Upper lobe of left lung (tissue), 6 donors: ENCODE data around the gene SUCLG1. TPM values are rescaled to one million over a fixed set of nuclear protein-coding genes. Genes with fewer than 3 reads are reported as not detected.

Source experiments
- ATAC-seq, 2 donors: fragments of 200-7000 bp; cut with Tn5 transposase; one replicate each; pipeline ENCODE4 v1.9.1; 2022; ENCODE audit warnings: mild to moderate bottlenecking in 2 of 2, moderate library complexity in 2 of 2; ENCODE audit not compliant: low FRiP score in 2 of 2
- DNase-seq, 2 donors: peaks; one replicate each; pipeline ENCODE4 v3.0.0-alpha.2; 2019 to 2020
- H3K27ac ChIP-seq, 4 donors: fragments of 200-600 bp; sonication (generic); one replicate each; pipeline ENCODE4 v1.5.1; 2016 to 2019
- H3K27me3 ChIP-seq, 4 donors: fragments of 200-600 bp; sonication (generic); one replicate each; pipeline ENCODE4 v1.5.1; 2017 to 2019
- H3K36me3 ChIP-seq, 4 donors: fragments of 200-600 bp; sonication (generic); one replicate each; pipeline ENCODE4 v1.5.1; 2016 to 2019
- H3K4me1 ChIP-seq, 4 donors: fragments of 200-600 bp; sonication (generic); one replicate each; pipeline ENCODE4 v1.5.1; 2018 to 2019
- H3K4me3 ChIP-seq, 4 donors: fragments of 200-600 bp; sonication (generic); one replicate each; pipeline ENCODE4 v1.5.1; 2017 to 2019; ENCODE audit warnings: mild to moderate bottlenecking in 2 of 4, moderate library complexity in 1 of 4
- H3K9me3 ChIP-seq, 4 donors: fragments of 200-600 bp; sonication (generic); one replicate each; pipeline ENCODE4 v1.5.1; 2018 to 2019
- CTCF ChIP-seq, 6 experiments: fragments of 450-650 bp in 4 of 6; fragments of 200-600 bp in 2 of 6; sonication (generic) in 2 of 6; IDR thresholded peaks; one replicate each; pipeline ENCODE4 v1.5.1; 2016 to 2019; ENCODE audit warnings: antibody characterized with exemption in 6 of 6
- EP300 ChIP-seq, 4 donors: sonication (generic); formaldehyde crosslinking; IDR thresholded peaks; one replicate each; pipeline ENCODE4 v1.5.1; 2017; ENCODE audit warnings: antibody characterized with exemption in 4 of 4, control low read depth in 2 of 4
- POLR2A ChIP-seq, 4 donors: fragments of 450-650 bp; IDR thresholded peaks; one replicate each; pipeline ENCODE4 v1.5.1; 2016 to 2017; ENCODE audit warnings: antibody characterized with exemption in 4 of 4, mild to moderate bottlenecking in 2 of 4
- POLR2AphosphoS5 ChIP-seq, 2 donors: sonication (generic); formaldehyde crosslinking; IDR thresholded peaks; one replicate each; pipeline ENCODE4 v1.5.1; 2017; ENCODE audit warnings: antibody characterized with exemption in 2 of 2
- WGBS, 2 donors: methylation state at CpG; one replicate each; pipeline ENCODE4 v1.1.5; 2017 to 2018; 5-methylcytosine and 5-hydroxymethylcytosine counted together
- total RNA-seq, 6 donors: library from RNA; depleted of rRNA in 4 of 6; stranded (reverse); fragments of >200 nt in 4 of 6; gene quantifications; one replicate each; pipeline versions ENCODE4 v1.1.0 to v1.2.1, GENCODE V29; 2016 to 2021
- donor health status: DM: no; HTN: no; CAD: no; lungs with moderate emphysema.
- donor health status: DM: no; HTN: yes; CAD: no; lungs with severe emphysema.

Gene SUCLG1
- total RNA-seq, 6 donors from 2014 or later = 25.6 to 80.4 (median 55.3) TPM

DNA sequence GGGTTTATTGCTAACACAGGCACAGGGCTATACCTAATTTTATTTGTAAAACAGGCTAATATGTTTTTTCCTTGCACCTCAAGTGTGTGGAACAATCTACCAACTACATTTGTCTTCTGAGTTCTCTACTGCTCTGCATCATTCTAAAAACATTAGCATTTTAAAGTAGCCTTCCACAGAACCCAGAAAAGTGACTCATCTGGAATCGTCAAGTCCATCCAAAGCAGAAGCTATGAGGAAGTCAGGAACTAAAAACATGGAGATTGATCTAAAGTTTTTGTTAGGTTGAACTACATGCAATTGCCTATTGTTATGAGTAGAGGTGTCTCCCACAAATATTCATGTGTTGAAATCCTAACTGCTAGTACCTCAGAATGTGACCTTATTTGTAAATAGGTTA lies 70.9 kb downstream of the SUCLG1 start:
- DNase-seq = no peak

DNA sequence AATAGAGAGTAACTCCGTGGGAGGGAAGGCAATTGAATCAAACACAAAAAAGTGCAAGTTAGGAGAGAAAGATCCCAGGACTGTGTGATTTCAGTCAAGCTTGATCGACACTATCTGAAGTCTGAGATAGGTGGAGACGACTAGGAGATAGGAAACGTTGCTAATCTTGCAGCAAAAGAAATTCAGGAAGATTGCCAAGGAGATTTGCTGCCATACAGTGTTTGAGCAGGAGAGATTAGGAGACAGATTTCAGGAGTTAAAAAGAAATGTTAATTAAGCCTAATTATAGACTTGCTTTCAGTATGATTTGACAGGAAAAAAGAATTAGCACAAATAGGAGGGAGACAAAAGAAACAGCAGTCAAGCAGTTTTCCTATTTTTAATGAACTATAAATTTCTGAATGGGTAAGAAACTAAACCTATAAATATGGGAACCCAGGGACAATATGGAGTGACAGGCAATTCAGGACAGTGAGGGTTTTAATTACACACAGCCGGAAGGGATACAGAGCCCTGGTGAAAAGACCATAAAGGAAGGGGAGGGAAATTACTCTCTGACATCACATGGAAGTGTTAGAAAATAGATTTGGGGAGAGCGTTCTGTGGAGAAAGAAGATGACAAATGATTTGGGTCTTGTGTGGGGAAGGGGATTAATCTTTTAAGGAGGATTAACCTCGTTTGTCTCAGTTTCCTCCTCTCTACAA lies 72.6 kb downstream of the SUCLG1 start:
- H3K4me1 ChIP-seq = no peaks in the 10 kb centered on the region
- no peak overlapping the region for H3K4me3 ChIP-seq
- no peaks in the 10 kb centered on the region for H3K36me3 ChIP-seq
- TF ChIP-seq EP300 (IDR thresholded peaks at IDR 0.05) (no peak), POLR2AphosphoS5 (IDR thresholded peaks at IDR 0.05) (no peak), CTCF (IDR thresholded peaks at IDR 0.05) (no peak), POLR2A (IDR thresholded peaks at IDR 0.05) (no peak)
- 14 to 17% methylated on average over 7 of the region's 7 CpGs for WGBS, 2 donors
- no peaks in the 10 kb centered on the region for H3K27me3 ChIP-seq
- H3K9me3 ChIP-seq = peaks cover 0 to 3% (median 0%) of the 10 kb centered on the region in 4 donors
- ATAC-seq (no peak), DNase-seq (no peak)
- H3K27ac ChIP-seq = no peak overlapping the region

More for the DNA sequence above, 70.9 kb downstream of the SUCLG1 start:
- Histone ChIP-seq H3K27me3 (no peaks in the 10 kb centered on the region), H3K4me1 (no peaks in the 10 kb centered on the region), H3K9me3 (peaks cover 0 to 3% (median 0%) of the 10 kb centered on the region in 4 donors), H3K4me3 (no peak overlapping the region), H3K36me3 (no peaks in the 10 kb centered on the region), H3K27ac (no peak overlapping the region)
- no peak for ATAC-seq
- TF ChIP-seq EP300 (IDR thresholded peaks at IDR 0.05) = no peak
- TF ChIP-seq CTCF (IDR thresholded peaks at IDR 0.05) = no peak
- no peak for TF ChIP-seq POLR2A (IDR thresholded peaks at IDR 0.05)
- TF ChIP-seq POLR2AphosphoS5 (IDR thresholded peaks at IDR 0.05) = no peak
- WGBS, 2 donors = 57 to 77% methylated on average over 1 of the region's 1 CpG

GRCh38 chr2:84383271-84383670 lies 75.8 kb downstream of the SUCLG1 start:
- Histone ChIP-seq H3K36me3 (no peaks in the 10 kb centered on the region), H3K27me3 (no peaks in the 10 kb centered on the region), H3K27ac (no peak overlapping the region), H3K4me1 (no peaks in the 10 kb centered on the region), H3K9me3 (peaks cover 0 to 3% (median 0%) of the 10 kb centered on the region in 4 donors), H3K4me3 (no peak overlapping the region)
- 78 to 91% methylated on average over 2 of the region's 2 CpGs for WGBS, 2 donors
- ATAC-seq (no peak), DNase-seq (no peak)
- TF ChIP-seq POLR2AphosphoS5 (IDR thresholded peaks at IDR 0.05) (no peak), EP300 (IDR thresholded peaks at IDR 0.05) (no peak), POLR2A (IDR thresholded peaks at IDR 0.05) (no peak), CTCF (IDR thresholded peaks at IDR 0.05) (no peak)

DNA sequence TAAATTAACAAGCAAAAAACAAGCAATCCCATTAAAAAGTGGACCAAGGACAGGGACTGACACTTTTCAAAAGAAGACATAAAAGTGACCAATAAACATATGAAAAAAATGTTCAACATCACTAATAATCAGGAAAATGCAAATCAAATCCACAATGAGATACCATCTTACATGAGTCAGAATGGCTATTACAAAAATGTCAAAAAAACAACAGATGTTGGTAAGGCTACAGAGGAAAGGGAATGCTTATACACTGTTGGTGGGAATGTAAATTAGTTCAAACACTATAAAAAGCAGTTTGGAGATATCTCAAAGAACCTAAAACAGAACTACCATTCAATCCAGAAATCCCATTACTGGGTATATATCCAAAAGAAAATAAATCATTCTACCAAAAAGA lies 78.2 kb downstream of the SUCLG1 start:
- Histone ChIP-seq H3K27me3 (no peaks in the 10 kb centered on the region), H3K4me3 (no peak overlapping the region), H3K4me1 (no peaks in the 10 kb centered on the region), H3K9me3 (peaks cover 0 to 3% (median 0%) of the 10 kb centered on the region in 4 donors), H3K36me3 (no peaks in the 10 kb centered on the region), H3K27ac (no peak overlapping the region)
- DNase-seq = no peak
- TF ChIP-seq POLR2A (IDR thresholded peaks at IDR 0.05) = no peak
- TF ChIP-seq CTCF (IDR thresholded peaks at IDR 0.05) = no peak
- TF ChIP-seq POLR2AphosphoS5 (IDR thresholded peaks at IDR 0.05) = no peak
- TF ChIP-seq EP300 (IDR thresholded peaks at IDR 0.05) = no peak
- ATAC-seq = no peak

DNA sequence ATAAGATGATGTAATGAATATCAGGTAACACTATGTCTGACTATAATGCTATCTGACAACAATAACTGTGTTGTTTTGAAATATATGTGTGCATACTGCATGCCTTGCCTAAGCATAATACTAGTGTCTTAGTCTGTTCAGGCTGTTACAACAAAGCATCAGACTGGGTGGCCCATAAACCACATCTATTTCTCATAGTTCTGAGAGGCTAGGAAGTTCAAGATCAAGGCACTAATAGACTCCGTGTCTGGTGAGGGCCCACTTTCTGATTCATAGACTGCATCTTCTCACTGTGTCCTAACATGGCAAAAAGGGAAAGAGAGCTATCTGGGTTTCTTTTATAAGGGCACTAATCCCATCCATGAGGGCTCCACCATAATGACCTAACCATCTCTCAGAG lies 80.1 kb downstream of the SUCLG1 start:
- no peak overlapping the region for H3K4me3 ChIP-seq
- TF ChIP-seq EP300 (IDR thresholded peaks at IDR 0.05) (no peak), POLR2AphosphoS5 (IDR thresholded peaks at IDR 0.05) (no peak), POLR2A (IDR thresholded peaks at IDR 0.05) (no peak), CTCF (IDR thresholded peaks at IDR 0.05) (no peak)
- H3K27ac ChIP-seq = no peak overlapping the region
- no peaks in the 10 kb centered on the region for H3K4me1 ChIP-seq
- no peaks in the 10 kb centered on the region for H3K36me3 ChIP-seq
- 85 to 96% methylated on average over 1 of the region's 1 CpG for WGBS, 2 donors
- H3K27me3 ChIP-seq = no peaks in the 10 kb centered on the region
- H3K9me3 ChIP-seq = no peaks in the 10 kb centered on the region
- DNase-seq (no peak), ATAC-seq (no peak)
